GM21576 (cell line): ENCODE data around the gene PPP1CB.
A peak's percentile ranks its signal among the peaks of the same experiment; 100 is the strongest.

ENCODE experiments used
- ATAC-seq: cut with Tn5 transposase; IDR thresholded peaks from one replicate; pipeline ENCODE4 v1.9.1; 2021; ENCODE audit warnings: mild to moderate bottlenecking, moderate library complexity; ENCODE audit not compliant: unreplicated experiment

The PPP1CB gene

GRCh38 chr2:28751252-28751955 is at the start of gene PPP1CB:
PPP1CB (plus strand) TSS chr2:28751830; CDS start chr2:28752125, 295 bp downstream.
- ATAC-seq: peak; percentile 77

GRCh38 chr2:28702415-28702861 is 49.2 kb upstream of the PPP1CB start:
- ATAC-seq: no peak

GRCh38 chr2:28702878-28703277 is 48.8 kb upstream of the PPP1CB start:
- ATAC-seq: no peak

- ATAC-seq: no peak
Observed at GRCh38 chr2:28704621-28705020, 47.0 kb upstream of the PPP1CB start.

- ATAC-seq: no peak
Observed at GRCh38 chr2:28705751-28706440, 45.7 kb upstream of the PPP1CB start.

GRCh38 chr2:28707592-28707991 is 44.0 kb upstream of the PPP1CB start:
- no peak for ATAC-seq

- no peak for ATAC-seq
Observed at GRCh38 chr2:28709101-28709500, 42.5 kb upstream of the PPP1CB start.

- ATAC-seq: no peak
Observed at GRCh38 chr2:28710545-28710944, 41.1 kb upstream of the PPP1CB start.

GRCh38 chr2:28713577-28714298 is 37.9 kb upstream of the PPP1CB start:
- ATAC-seq: no peak

- ATAC-seq: peak; percentile 64
Observed at GRCh38 chr2:28716265-28716865, 35.3 kb upstream of the PPP1CB start.

- ATAC-seq: no peak
Observed at GRCh38 chr2:28717339-28717758, 34.3 kb upstream of the PPP1CB start.

GRCh38 chr2:28720345-28720744 is 31.3 kb upstream of the PPP1CB start:
- ATAC-seq: no peak

GRCh38 chr2:28721601-28722191 is 29.9 kb upstream of the PPP1CB start:
- no peak for ATAC-seq

- ATAC-seq: no peak
Observed at GRCh38 chr2:28725021-28725711, 26.5 kb upstream of the PPP1CB start.

- no peak for ATAC-seq
Observed at GRCh38 chr2:28726177-28726576, 25.5 kb upstream of the PPP1CB start.

GRCh38 chr2:28729698-28730097 is 21.9 kb upstream of the PPP1CB start:
- no peak for ATAC-seq

- ATAC-seq: no peak
Observed at GRCh38 chr2:28730641-28731146, 20.9 kb upstream of the PPP1CB start.

- ATAC-seq: no peak
Observed at GRCh38 chr2:28735511-28735910, 16.1 kb upstream of the PPP1CB start.

GRCh38 chr2:28736034-28736433 is 15.6 kb upstream of the PPP1CB start:
- ATAC-seq: no peak

GRCh38 chr2:28737655-28738054 is 14.0 kb upstream of the PPP1CB start:
- no peak for ATAC-seq
